ENCODE results near the gene NHEJ1. TPM values are rescaled to one million over a fixed set of nuclear protein-coding genes. Genes with fewer than 3 reads are reported as not detected.

The NHEJ1 gene
- total and polyA plus RNA-seq, 2 of the 13 experiments (the other 11 are each of a cell fraction or from before 2014, with no cell fraction given), result 30.0 to 30.7 TPM

- TF ChIP-seq, protein P1, sequence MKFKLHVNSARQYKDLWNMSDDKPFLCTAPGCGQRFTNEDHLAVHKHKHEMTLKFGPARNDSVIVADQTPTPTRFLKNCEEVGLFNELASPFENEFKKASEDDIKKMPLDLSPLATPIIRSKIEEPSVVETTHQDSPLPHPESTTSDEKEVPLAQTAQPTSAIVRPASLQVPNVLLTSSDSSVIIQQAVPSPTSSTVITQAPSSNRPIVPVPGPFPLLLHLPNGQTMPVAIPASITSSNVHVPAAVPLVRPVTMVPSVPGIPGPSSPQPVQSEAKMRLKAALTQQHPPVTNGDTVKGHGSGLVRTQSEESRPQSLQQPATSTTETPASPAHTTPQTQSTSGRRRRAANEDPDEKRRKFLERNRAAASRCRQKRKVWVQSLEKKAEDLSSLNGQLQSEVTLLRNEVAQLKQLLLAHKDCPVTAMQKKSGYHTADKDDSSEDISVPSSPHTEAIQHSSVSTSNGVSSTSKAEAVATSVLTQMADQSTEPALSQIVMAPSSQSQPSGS (CRISPR knock-in tag; IDR thresholded peaks at IDR 0.05), result peak; percentile 63
- TF ChIP-seq, protein P2, sequence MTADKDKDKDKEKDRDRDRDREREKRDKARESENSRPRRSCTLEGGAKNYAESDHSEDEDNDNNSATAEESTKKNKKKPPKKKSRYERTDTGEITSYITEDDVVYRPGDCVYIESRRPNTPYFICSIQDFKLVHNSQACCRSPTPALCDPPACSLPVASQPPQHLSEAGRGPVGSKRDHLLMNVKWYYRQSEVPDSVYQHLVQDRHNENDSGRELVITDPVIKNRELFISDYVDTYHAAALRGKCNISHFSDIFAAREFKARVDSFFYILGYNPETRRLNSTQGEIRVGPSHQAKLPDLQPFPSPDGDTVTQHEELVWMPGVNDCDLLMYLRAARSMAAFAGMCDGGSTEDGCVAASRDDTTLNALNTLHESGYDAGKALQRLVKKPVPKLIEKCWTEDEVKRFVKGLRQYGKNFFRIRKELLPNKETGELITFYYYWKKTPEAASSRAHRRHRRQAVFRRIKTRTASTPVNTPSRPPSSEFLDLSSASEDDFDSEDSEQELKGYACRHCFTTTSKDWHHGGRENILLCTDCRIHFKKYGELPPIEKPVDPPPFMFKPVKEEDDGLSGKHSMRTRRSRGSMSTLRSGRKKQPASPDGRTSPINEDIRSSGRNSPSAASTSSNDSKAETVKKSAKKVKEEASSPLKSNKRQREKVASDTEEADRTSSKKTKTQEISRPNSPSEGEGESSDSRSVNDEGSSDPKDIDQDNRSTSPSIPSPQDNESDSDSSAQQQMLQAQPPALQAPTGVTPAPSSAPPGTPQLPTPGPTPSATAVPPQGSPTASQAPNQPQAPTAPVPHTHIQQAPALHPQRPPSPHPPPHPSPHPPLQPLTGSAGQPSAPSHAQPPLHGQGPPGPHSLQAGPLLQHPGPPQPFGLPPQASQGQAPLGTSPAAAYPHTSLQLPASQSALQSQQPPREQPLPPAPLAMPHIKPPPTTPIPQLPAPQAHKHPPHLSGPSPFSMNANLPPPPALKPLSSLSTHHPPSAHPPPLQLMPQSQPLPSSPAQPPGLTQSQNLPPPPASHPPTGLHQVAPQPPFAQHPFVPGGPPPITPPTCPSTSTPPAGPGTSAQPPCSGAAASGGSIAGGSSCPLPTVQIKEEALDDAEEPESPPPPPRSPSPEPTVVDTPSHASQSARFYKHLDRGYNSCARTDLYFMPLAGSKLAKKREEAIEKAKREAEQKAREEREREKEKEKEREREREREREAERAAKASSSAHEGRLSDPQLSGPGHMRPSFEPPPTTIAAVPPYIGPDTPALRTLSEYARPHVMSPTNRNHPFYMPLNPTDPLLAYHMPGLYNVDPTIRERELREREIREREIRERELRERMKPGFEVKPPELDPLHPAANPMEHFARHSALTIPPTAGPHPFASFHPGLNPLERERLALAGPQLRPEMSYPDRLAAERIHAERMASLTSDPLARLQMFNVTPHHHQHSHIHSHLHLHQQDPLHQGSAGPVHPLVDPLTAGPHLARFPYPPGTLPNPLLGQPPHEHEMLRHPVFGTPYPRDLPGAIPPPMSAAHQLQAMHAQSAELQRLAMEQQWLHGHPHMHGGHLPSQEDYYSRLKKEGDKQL (CRISPR knock-in tag; IDR thresholded peaks at IDR 0.05; ENCODE audit: low read depth), result no peak
- TF ChIP-seq RFX5 (IDR thresholded peaks at IDR 0.05; ENCODE audit: low read depth, low read length), result no peak
- 0 out of 2 replicates have a peak, but pooled peaks have one; percentile 15 for TF ChIP-seq ZMYM2 (CRISPR knock-in tag; IDR thresholded peaks at IDR 0.05)
- TF ChIP-seq SUZ12 (IDR thresholded peaks at IDR 0.05; ENCODE audit: low read depth, low read length), result no peak
- TF ChIP-seq SRF (IDR thresholded peaks at IDR 0.05; ENCODE audit: low read depth, low read length), result no peak
- peak; percentile 81; the same call in 1 of the 2 replicates for TF ChIP-seq SMAD3 (CRISPR knock-in tag; IDR thresholded peaks at IDR 0.05)
- TF ChIP-seq, protein P3, sequence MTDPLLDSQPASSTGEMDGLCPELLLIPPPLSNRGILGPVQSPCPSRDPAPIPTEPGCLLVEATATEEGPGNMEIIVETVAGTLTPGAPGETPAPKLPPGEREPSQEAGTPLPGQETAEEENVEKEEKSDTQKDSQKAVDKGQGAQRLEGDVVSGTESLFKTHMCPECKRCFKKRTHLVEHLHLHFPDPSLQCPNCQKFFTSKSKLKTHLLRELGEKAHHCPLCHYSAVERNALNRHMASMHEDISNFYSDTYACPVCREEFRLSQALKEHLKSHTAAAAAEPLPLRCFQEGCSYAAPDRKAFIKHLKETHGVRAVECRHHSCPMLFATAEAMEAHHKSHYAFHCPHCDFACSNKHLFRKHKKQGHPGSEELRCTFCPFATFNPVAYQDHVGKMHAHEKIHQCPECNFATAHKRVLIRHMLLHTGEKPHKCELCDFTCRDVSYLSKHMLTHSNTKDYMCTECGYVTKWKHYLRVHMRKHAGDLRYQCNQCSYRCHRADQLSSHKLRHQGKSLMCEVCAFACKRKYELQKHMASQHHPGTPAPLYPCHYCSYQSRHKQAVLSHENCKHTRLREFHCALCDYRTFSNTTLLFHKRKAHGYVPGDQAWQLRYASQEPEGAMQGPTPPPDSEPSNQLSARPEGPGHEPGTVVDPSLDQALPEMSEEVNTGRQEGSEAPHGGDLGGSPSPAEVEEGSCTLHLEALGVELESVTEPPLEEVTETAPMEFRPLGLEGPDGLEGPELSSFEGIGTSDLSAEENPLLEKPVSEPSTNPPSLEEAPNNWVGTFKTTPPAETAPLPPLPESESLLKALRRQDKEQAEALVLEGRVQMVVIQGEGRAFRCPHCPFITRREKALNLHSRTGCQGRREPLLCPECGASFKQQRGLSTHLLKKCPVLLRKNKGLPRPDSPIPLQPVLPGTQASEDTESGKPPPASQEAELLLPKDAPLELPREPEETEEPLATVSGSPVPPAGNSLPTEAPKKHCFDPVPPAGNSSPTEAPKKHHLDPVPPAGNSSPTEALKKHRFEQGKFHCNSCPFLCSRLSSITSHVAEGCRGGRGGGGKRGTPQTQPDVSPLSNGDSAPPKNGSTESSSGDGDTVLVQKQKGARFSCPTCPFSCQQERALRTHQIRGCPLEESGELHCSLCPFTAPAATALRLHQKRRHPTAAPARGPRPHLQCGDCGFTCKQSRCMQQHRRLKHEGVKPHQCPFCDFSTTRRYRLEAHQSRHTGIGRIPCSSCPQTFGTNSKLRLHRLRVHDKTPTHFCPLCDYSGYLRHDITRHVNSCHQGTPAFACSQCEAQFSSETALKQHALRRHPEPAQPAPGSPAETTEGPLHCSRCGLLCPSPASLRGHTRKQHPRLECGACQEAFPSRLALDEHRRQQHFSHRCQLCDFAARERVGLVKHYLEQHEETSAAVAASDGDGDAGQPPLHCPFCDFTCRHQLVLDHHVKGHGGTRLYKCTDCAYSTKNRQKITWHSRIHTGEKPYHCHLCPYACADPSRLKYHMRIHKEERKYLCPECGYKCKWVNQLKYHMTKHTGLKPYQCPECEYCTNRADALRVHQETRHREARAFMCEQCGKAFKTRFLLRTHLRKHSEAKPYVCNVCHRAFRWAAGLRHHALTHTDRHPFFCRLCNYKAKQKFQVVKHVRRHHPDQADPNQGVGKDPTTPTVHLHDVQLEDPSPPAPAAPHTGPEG (CRISPR knock-in tag; IDR thresholded peaks at IDR 0.05), result no peak; the same call in 1 of the 2 replicates
- TF ChIP-seq SAP130 (CRISPR knock-in tag; IDR thresholded peaks at IDR 0.05; ENCODE audit: low read depth), result peak; percentile 85
- peak; percentile 52; the same call in 1 of the 2 replicates for TF ChIP-seq ZNF230 (CRISPR knock-in tag; IDR thresholded peaks at IDR 0.05)
- TF ChIP-seq, protein P4, sequence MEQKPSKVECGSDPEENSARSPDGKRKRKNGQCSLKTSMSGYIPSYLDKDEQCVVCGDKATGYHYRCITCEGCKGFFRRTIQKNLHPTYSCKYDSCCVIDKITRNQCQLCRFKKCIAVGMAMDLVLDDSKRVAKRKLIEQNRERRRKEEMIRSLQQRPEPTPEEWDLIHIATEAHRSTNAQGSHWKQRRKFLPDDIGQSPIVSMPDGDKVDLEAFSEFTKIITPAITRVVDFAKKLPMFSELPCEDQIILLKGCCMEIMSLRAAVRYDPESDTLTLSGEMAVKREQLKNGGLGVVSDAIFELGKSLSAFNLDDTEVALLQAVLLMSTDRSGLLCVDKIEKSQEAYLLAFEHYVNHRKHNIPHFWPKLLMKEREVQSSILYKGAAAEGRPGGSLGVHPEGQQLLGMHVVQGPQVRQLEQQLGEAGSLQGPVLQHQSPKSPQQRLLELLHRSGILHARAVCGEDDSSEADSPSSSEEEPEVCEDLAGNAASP (CRISPR knock-in tag; IDR thresholded peaks at IDR 0.05; ENCODE audit: borderline replicate concordance), result peak; percentile 86; the same call in 1 of the 2 replicates
- 0 out of 2 replicates have a peak, but pooled peaks have one; percentile 40 for TF ChIP-seq CREBL2 (CRISPR knock-in tag; IDR thresholded peaks at IDR 0.05; ENCODE audit: borderline replicate concordance)
- 0 out of 2 replicates have a peak, but pooled peaks have one; percentile 25 for TF ChIP-seq NFKB2 (CRISPR knock-in tag; IDR thresholded peaks at IDR 0.05; ENCODE audit: borderline replicate concordance)
- TF ChIP-seq TCF7 (IDR thresholded peaks at IDR 0.05; ENCODE audit: low read depth), result 0 out of 2 replicates have a peak, but pooled peaks have one; percentile 25
These were observed 47.5 kb upstream of the NHEJ1 start (continued) for GRCh38 chr2:219207884-219208740.

All from HepG2 (cell line).